GM18858 (cell line): Measurements from ENCODE around the gene CYP24A1.

Experiments
- ATAC-seq: cut with Tn5 transposase; IDR thresholded peaks from one replicate; pipeline ENCODE4 v1.9.1; 2021; ENCODE audit not compliant: unreplicated experiment

The CYP24A1 gene

DNA sequence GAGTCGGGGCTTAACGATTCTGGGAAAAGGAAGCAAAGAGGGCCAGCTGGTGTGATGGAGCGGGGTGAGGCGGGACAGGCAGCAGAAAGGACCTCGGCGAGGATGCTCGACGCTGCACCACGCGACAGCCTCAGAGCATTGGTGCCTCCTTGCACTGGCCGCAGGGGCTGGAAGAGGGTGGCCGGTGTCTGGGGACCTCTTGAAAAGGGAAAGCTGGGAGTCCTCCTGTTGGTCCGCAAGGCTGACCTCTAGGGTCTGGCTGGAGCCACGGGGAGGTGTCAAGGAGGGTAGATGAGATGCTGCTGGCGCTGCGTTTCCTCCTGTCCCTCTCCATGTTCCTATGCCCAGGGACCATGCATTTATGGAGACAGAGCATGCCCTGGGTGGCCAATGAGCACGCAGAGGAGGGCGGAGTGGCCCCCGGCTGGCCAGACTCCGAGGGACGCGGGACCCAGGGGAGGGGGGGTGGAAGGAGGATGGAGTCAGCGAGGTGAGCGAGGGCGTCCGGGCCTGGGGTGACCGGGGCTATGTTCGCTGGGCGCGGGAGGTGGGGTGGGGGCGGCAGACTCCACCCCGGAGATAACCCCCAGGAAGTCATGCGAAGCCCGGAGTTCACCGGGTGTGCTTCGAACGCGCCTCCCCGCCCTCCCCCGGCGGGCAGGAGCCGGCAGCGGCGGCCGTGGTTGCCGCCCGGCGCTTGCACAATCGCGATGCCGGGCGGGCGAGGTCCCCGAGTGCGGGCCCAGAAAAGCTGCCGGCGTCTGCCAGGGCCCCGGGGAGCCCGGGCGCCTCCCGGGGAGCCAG is at the start of gene CYP24A1:
Gene CYP24A1, minus strand, starts transcription at position 334 of the 804 bp plus-strand sequence. CDS start 407 bp downstream, outside the sequence.
- ATAC-seq: no peak

DNA sequence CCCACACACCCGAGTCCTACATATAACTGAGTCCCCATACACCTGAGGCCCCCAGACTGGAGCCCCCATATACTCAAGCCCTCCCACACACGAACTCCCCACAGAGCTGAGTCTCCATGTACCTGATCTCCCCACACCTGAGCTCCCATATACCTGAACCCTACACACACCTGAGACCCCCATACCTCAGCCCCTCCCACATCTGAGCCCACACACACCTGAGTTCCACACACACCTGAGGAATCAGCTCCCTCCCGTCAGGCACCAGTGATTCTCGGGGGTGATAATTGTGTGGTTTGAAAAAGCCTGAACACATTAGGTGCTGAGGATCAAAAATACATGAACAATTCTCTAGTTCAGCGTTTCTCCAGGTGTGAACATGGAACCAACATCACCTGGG is 49.5 kb upstream of the CYP24A1 start:
- no peak for ATAC-seq

DNA sequence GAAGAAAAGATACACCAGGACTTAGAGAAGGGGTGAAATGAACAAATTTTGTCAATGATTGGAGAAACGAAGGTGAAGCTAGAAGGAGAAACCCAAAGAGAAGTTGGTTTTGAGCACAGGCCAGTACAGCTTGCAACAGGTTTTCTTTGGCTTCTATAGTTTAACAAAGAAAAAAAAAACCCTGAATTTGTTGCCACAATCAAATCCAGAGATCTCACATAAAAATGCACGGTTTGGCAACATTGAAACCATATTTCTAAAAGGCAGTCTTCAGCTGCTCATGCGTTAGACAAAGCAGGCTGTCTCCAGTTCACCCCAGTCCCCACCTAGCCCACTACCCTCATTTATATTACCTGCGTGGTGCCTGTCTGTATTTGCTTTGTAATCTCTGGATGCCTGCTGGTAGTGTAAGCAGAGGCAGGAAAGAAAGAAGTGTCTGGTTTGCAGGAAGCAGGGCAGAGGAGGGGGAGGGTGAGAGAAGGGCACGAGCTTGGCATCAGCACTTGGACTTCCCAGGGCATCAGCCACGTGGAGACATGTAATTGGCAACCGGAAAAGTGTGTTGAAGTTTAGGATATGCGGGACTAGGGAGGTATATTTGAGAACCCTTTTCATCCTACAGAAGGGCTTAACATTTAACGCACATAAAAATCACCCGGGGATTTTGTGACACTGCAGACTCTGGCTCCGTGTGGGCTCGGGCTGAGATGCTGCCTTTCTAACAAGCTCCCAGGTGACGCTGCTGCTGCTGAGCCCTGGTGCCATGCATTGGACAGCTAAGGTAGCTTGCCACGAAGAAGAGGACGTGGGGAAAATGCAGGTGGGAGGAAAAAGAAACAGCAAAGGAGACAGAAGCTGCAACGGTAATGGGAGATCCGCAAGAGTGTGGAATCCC is 48.5 kb upstream of the CYP24A1 start:
- no peak for ATAC-seq

DNA sequence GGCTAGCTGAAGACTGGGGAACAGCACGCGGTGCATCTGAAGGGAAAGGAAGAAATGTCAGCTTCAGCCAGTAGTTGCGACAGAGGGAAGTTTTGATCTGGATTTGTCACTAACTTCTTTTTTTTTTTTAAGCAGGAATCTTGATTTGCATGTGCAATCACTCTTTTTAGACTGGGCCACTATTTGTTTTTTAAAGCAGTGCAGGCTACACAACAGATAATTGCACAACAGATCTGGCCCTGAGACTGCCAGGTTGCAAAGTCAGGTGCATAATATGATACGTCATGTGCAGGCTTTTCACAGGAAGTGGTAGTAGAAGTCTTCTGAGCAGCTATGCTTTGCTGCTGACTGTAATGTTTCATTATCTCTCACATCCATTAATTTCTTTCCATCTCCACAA is 47.6 kb upstream of the CYP24A1 start:
- ATAC-seq: peak; percentile 65

DNA sequence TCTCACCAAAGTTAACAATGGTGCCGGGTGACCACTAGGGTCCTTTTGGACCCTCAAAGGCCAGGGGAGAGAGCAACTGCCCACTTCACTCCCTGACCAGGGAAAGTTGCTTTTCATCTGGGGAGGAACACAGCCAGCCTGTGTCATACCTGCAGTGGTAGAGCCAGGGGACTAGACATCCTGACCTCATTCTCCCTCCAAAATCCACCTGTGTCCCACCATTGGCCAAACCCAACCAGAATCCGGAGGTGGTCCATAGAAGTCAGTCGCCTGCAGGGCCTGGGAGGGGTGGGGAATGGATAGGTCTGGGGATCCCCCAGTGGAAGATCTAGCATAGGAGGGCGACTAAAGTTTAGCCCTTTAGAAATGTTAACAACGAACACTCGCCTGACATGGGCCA is 46.9 kb upstream of the CYP24A1 start:
- no peak for ATAC-seq

DNA sequence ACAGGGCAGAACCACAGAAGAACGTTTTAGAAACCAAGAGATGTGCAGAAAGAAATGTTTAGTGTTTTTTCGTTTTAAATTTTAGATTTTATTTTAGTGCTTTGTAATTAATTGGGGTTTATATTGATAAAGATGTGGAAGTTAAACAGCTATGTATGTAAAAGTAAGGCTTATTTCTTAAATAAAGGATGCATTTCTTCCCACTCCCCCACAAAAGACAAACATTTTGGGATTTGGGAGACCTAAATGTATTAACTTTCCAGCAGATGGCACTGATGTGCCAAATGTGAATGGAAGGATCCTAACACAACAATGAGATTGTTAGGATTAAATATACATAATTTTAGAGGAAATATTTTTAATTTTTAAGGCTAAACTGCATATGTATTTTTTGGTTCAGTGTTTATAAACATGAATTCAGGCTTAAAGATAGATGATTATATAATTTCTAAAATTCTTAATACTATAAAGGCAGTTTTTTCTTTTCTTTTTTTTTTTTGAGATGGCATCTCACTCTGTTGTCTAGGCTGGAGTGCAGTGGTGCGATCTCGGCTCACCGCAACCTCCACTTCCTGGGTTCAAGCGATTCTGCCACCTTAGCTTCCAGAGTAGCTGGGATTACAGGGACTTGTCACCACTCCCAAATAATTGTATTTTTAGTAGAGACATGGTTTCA is 46.1 kb upstream of the CYP24A1 start:
- no peak for ATAC-seq

DNA sequence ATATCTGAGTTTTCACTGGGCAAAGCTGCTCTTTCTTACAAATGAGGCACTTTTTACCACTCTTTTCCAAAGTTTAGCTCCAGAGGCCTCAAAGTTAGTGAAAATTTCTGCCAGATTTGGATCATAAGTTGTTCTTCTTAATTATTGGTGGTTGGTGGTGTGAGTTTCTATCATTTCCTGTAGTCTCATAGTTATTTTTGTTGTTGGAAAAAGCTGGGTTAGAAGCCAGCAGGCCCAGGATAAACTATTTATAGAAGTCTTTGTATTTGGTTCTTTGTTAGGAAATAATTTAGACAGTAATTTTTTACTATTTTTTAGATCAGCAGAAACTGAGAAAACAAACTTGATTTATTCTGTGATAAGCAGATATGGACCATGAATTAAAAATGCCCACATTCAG is 44.7 kb upstream of the CYP24A1 start:
- no peak for ATAC-seq

DNA sequence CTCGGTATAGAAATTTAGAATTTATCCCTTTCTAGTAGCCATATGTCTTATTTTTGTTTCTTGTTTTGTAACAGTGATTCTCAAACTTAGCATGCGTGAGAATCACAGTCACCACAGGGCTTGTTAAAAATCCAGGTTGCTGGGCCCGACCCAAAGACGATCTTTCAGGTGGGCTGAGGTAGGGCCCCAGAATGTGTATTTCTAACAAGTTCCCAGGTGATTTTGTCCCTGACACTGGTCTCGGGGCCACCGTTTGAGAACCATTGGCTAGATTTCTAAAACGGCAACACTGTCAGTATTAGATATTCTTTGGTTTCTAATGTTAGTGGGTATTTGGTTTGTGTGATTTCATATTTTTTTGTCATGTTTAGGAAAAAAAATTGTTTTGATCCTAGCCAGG is 44.0 kb upstream of the CYP24A1 start:
- no peak for ATAC-seq

DNA sequence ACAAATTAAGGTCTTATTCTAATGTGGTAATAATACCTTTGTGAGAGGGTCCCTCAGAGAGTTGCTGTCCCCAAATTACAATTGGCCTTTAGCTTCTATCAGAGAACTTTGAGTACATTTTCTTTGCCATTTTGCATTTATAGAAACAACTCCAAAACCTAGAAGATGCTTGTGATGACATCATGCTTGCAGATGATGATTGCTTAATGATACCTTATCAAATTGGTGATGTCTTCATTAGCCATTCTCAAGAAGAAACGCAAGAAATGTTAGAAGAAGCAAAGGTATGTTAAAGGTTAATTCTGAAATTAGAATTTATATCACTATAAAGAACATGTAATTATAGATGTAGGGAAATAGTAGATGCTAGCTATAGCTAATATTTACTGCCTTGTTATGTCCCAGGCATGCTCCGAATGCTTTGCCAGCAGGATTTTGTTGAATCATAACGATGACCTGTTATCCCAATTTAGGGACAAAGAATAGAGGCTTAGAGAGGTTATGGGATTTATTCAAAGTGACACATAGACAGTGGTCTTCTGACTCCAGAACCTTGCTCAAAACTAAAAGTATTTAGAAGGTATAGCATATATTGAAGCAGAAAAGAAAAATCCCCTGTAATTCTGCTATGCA is 41.5 kb upstream of the CYP24A1 start:
- ATAC-seq: no peak

DNA sequence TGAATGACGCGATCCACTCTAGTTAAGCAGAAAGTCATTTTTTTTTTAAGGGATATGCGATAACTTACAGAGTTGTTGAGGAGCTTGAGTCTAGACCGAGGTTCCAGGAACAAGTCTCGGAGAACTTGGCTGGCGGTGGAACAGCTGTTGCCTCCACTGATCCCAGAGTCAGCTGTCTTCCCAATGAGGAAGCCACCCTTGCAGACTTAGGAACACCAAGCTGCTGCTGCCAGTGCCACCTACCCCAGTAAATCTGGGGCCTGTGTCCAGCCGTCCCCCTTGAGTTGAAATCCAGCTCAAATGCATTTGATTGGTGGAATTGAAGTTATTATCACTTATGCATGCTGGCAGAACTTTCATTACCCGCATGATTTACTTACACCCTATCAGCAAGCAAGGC is 40.8 kb upstream of the CYP24A1 start:
- no peak for ATAC-seq

DNA sequence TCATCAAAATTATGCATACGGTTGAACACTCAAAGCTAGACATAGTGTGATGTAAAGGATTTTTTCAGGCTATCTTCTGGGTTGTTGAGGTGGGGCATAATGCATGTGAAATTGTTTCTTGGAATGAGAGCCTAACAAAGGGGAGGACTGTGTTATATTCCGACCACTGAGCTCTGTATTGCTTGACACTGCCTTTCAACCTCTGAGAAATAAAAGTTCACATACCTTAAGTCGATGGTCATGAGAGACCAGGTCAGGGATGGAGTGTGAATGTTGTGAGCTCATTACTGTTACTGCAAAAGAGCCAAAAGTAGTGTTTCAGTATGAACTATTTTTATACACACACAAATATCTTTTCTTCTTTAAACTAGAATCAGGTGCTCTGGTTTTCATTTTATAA is 39.1 kb upstream of the CYP24A1 start:
- ATAC-seq: no peak

DNA sequence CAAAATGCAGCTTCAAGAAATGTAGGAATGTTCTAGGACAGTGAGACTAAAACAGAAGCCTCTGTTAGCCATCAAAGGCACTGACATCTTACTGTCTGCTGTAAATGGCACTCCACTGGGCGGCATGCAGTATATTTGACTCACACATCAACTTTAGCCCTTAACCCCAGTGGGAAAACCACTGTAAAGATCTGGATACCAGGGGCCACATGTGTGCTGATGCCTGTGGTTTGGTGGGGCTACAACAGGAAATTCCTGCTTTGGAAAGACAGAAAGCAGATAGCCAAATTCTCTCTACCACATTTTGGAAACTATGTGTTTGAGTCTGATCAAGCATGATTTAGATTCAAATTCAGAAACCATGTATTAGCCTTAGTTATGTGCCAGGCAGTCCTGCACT is 38.4 kb upstream of the CYP24A1 start:
- ATAC-seq: no peak

DNA sequence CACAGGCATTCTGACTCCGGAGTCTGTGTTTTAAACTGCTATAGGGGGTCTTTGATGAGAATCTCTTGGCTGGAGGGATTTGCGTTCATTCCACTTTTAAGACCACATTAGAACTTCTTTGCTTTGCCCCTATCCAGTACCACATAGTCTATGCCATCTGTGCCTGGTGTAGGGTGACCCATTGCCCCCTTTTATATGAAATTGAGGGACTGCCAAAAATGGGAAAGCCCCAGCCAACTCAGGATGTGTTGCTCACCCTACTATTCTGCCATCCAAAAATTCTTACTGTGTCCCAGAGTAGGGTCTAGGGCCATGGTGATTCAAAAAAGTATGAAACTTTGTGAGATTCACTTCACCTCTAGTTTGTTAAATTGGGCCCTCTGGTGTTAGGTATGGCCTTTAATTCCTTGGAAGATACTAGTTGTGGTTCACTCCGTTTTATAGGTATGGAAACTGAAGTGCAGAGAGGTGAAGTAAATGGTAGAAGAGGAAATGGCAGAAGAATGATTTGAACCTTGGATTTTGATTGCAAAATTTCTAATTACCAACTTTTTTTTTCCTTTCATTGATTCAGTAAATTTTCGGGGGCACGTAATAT is 35.5 kb upstream of the CYP24A1 start:
- ATAC-seq: no peak

DNA sequence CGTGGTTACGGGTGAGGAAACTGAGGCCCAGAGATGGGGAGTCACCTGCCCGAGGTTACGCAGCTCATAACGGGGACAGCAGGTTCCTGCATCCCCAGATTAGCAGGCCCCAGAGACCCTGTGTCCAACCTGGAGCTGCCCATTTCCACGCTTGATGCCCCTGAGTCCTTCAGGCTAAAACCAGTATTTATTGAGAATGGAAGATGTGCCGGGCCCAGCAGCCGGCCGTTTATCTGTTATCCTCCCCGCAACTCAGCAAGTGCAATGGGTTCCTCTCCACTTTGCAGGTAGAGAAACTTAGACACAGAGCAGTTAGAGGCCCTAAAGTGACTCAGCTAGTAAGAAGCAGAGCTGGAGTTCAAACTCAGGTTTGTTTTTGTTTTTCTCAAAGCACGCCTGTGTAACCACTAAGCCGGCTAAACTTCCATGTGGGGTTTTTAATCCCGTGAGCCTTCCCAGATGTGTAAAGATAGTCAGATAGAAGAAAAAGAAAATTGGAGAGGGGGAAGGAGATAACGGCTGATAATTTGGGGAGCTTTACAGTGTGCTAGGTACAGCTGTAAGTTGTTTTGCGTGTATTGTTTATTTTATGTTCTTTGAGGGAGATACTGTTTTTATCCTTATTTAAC is 34.9 kb upstream of the CYP24A1 start:
- ATAC-seq: no peak

DNA sequence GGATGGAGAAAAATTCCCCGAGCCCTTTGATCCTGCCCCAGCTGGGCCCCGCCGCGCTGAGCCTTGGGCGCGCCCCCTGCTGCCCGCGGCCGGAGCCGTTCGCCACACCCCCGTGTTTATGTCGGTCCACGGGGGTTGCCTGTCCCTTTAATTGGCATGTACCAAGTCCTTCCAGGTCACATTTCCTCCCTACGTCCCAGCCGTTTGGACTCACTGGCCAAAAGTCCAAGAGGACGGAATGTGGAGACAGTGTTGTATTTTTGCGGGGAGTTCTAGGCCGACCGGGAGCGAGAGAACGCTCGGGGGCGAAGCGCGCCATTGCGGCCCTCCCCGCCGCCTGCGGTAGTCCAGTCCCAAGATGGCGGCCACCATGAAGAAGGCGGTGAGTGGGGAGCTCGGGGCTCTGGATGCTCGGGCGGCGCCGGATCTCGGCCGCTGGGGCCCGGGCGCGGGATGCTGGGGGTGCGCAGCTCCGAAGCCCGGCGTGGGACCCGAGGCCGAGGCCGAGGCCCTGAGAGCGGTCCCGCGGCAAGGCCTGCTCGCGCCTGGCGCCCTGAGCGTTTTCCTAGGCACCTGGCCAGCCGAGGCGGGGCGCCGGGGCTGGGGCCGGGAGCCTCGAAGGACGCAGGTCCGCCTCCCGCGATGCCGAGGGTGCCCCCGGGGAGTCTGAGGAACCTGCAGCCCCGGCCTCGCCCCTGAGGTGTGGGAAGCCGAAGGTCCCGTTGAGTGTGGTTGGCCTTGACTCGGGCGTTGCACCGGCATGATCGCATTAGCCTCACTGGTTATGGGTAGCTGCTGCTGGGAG is 34.2 kb upstream of the CYP24A1 start, which contains the start of gene PFDN4:
Gene PFDN4, plus strand, starts transcription at position 345 of the 805 bp plus-strand sequence. Its CDS starts 14 bp downstream, at position 359.
- ATAC-seq: peak; percentile 87

DNA sequence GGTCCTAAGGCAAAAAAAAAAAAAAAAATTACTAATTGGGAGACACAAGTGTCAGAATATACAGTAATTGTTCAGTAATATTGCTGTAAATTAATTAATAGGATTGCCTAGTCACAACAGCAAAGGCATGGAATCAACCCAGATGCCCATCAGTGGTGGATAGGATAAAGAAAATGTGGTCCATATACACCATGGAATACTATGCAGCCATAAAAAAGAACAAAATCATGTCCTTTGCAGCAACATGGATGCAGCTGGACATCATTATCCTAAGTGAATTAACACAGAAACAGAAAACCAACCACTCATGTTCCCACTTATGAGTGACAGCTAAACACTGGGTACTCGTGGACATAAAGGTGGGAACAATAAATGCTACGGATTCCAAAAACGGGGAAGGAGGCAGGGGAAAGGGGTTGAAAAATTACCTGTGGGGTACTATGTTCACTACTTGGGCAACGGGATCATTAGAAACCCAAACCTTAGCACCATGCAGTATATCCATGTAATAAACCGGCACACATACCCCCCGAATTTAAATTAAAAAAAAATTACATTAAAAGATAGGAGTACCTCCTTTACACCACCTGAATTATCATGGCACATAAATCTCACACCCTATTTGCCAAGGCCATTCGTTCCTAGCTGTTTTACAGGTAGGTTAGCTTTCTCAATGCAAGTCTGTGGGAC is 33.4 kb upstream of the CYP24A1 start:
- no peak for ATAC-seq

DNA sequence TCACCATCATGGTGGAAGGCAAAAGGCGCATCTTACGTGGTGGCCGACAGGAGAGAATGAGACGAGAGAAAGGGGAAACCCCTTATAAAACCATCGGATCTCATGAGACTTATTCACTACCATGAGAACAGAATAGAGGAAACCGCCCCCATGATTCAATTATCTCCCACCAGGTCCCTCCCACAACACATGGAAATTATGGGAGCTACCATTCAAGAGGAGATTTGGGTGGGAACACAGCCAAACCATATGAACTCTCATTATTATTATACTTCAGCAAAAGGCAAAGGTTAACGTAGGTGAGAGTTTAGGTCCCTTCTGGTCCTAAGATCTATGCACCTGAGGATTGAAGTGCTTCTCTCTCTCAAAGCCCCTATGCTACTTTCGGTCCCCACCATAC is 31.7 kb upstream of the CYP24A1 start:
- no peak for ATAC-seq

DNA sequence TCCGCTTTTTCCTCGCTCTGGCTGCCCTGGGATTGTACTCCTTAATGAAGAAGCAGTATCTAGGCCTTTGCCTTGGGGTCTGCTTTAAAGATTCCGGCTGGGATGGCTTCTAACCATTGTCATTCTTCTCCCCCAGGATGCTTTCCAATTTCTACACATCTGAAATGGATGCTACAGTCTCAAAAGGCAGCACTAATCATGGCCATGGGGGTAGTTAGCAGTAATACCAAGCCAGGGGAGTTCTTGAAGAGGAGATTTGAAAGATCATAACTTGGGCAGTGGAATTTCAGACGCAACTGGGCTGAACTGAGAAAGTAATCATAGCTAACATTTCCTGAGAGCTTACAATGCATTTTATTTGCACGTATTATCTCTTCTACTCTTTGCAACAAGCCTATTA is 30.7 kb upstream of the CYP24A1 start:
- ATAC-seq: no peak

DNA sequence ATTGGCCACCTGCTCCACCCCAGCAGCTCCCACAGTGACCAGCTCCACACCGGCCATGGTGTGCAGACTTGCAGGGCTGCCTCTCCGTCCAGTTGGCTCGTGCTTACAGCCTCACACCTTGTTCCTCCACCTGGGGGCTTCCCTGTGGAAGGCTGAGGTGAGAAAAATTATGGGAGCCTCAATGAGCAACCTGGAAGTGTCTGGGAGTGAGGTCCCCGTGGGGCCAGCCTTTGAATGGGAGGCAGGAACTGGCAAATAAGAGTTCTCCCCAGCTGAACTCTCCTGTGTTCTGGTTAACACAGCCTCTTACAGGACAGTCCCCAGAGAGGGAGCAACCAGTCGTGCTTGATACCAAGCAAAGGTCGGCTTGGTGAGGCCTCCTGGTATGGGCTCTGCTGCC is 30.3 kb upstream of the CYP24A1 start:
- no peak for ATAC-seq
